Stimulated activated CD8-positive, alpha-beta memory T cell treated with anti-CD3 and anti-CD28 coated beads, Interleukin-15, amount 100 ng/mL, for 1 hour (primary cell): ENCODE results near the gene ZSWIM1.

Source experiments
- DNase-seq: peaks from one replicate; pipeline ENCODE4 v3.0.0-alpha.2; 2020; ENCODE audit warnings: low read depth

Gene ZSWIM1

GRCh38 chr20:45933266-45934045 lies 52.4 kb downstream of the ZSWIM1 start:
- peak; percentile 14 for DNase-seq

GRCh38 chr20:45934046-45934585 lies 53.1 kb downstream of the ZSWIM1 start:
- peak; percentile 20 for DNase-seq
